K562 (cell line): Measurements from ENCODE around the gene NR3C1.

Experiments used
- MAFK ChIP-seq: IDR thresholded peaks from 2 replicates; pipeline ENCODE4 v1.6.1; 2011; ENCODE audit warnings: low read length, improper control_type of control experiment
- PCBP2 ChIP-seq: fragments of 200-400 bp; formaldehyde crosslinking; IDR thresholded peaks from 2 replicates; pipeline ENCODE4 v1.6.1; 2018; ENCODE audit warnings: low read length, low read depth, mild to moderate bottlenecking, moderate library complexity; ENCODE audit not compliant: poor library complexity, severe bottlenecking

DNA sequence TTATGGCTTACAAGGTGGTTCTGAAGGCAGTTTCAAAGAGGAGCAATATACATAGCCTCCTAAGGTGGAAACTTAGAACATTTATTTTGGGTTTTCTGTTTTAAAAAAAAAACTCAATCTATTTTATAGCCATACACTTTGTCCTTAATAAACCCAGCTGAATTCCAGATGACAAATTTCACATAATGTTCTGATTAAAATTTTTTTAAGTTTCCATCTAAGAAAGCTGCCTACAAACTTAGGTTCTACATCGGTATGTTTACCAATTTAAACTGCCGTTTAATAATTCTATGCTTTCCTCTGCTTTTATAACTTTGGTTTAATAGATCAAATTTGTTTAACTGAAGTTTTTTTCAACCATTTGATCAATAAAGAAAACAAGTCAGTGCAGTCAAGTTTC is 12.5 kb downstream of the NR3C1 start:
- no peak for TF ChIP-seq PCBP2
- TF ChIP-seq MAFK: no peak
